Testis (tissue), 2 donors: ENCODE measurements around the gene CSRNP3.

ENCODE experiments used
- CTCF ChIP-seq, 3 experiments: fragments of 450-650 bp in 2 of 3; fragments of 200-600 bp in 1 of 3; sonication (generic) in 1 of 3; IDR thresholded peaks; one replicate each; pipeline ENCODE4 v1.5.1; 2016 to 2019; ENCODE audit warnings: antibody characterized with exemption in 3 of 3, mild to moderate bottlenecking in 2 of 3, moderate library complexity in 1 of 3
- POLR2A ChIP-seq: fragments of 450-650 bp; IDR thresholded peaks from one replicate; pipeline ENCODE4 v1.6.1; 2017; ENCODE audit warnings: antibody characterized with exemption, mild to moderate bottlenecking, moderate library complexity

GRCh38 chr2:165627470-165627869, 158.0 kb downstream of the CSRNP3 start:
- no peak for TF ChIP-seq POLR2A
- TF ChIP-seq CTCF (IDR thresholded peaks at IDR 0.05) = no peak
